Head of caudate nucleus (tissue), 42 donors: ENCODE results near the gene REEP1.

Source experiments
- DNase-seq, 42 donors: peaks; one replicate each; pipeline versions ENCODE4 v3.0.0 to v3.0.0-alpha.2; 2020 to 2021; ENCODE audit warnings: mixed read lengths in 7 of 42
- intact Hi-C: fragments of 100-400 bp; cut with DNase I; formaldehyde crosslinking; loops from one replicate; pipeline ENCODE4 v1.15.0; 2022

The REEP1 gene

GRCh38 chr2:86194751-86195054 is 142.7 kb downstream of the REEP1 start:
- DNase-seq = peak in 31 of 42 donors; percentile 88 to 98 (median 95)
- intact Hi-C loops = loop anchor here (10.0 kb wide), 2 partner anchors 90 to 250 kb away; partner anchors contain the start of genes KDM3A, POLR1A and PTCD3

GRCh38 chr2:86193901-86194567 is 143.4 kb downstream of the REEP1 start:
- intact Hi-C loops = loop anchor here (10.0 kb wide), 2 partner anchors 89 to 251 kb away; partner anchors contain the start of genes KDM3A, POLR1A and PTCD3

GRCh38 chr2:86189782-86190416 is 147.5 kb downstream of the REEP1 start:
- intact Hi-C loops = loop anchor here (10.0 kb wide), 2 partner anchors 85 to 255 kb away; partner anchors contain the start of genes KDM3A, POLR1A and PTCD3

More at GRCh38 chr2:86193901-86194567, 143.4 kb downstream of the REEP1 start:
- no peak for DNase-seq

GRCh38 chr2:86186431-86186830 is 151.0 kb downstream of the REEP1 start:
- DNase-seq = no peak

More at GRCh38 chr2:86189782-86190416, 147.5 kb downstream of the REEP1 start:
- no peak for DNase-seq

GRCh38 chr2:86185517-86186212 is 151.8 kb downstream of the REEP1 start:
- intact Hi-C loops = no loop called here
- no peak for DNase-seq

More at GRCh38 chr2:86186431-86186830, 151.0 kb downstream of the REEP1 start:
- intact Hi-C loops = no loop called here

GRCh38 chr2:86176597-86176996 is 160.8 kb downstream of the REEP1 start:
- intact Hi-C loops = no loop called here
- DNase-seq = no peak

GRCh38 chr2:86175828-86176227 is 161.6 kb downstream of the REEP1 start:
- intact Hi-C loops = no loop called here
- DNase-seq = no peak

GRCh38 chr2:86174445-86174844 is 163.0 kb downstream of the REEP1 start:
- intact Hi-C loops = no loop called here
- DNase-seq = no peak

GRCh38 chr2:86172610-86173009 is 164.8 kb downstream of the REEP1 start:
- intact Hi-C loops = no loop called here
- no peak for DNase-seq

- DNase-seq = no peak
- intact Hi-C loops = no loop called here
Measured at GRCh38 chr2:86171295-86171694, 166.1 kb downstream of the REEP1 start.

GRCh38 chr2:86170449-86170848 is 167.0 kb downstream of the REEP1 start:
- DNase-seq = no peak
- intact Hi-C loops = no loop called here
